ENCODE measurements around the gene OR2T34. TPM values are rescaled to one million over a fixed set of nuclear protein-coding genes. Genes with fewer than 3 reads are reported as not detected.
"Not testable (repeated sequence)": the region's sequence is repeated elsewhere in the genome, so short reads cannot be mapped to it uniquely, and the experiment has no call there.

OR2T34 gene
- total RNA-seq = not detected

- CTCF ChIA-PET; H3K4me3 Mint-ChIP-seq; DNase-seq; H3K36me3 Mint-ChIP-seq (ENCODE audit: low read depth); H3K27me3 Mint-ChIP-seq; H3K9me3 Mint-ChIP-seq; POLR2A ChIA-PET; H3K4me1 Mint-ChIP-seq; H3K27ac Mint-ChIP-seq: not testable (repeated sequence)
Measured at GRCh38 chr1:248574657-248575056, at the start of gene OR2T34. OR2T34 (minus strand) TSS chr1:248574757; CDS start chr1:248574757, 0 bp downstream.

- POLR2A ChIA-PET = no interaction called here
- no peak overlapping the region for H3K27ac Mint-ChIP-seq
- no peak overlapping the region for H3K4me3 Mint-ChIP-seq
- CTCF ChIA-PET = interaction anchor here (1.4 to 4.1 kb wide), 3 partner anchors 9 to 184 kb away, joined by 3 to 16 read pairs (median 7); no protein-coding TSS in a partner anchor
- H3K36me3 Mint-ChIP-seq (ENCODE audit: low read depth) = no peaks in the 10 kb centered on the region
- DNase-seq = no peak
- no peaks in the 10 kb centered on the region for H3K9me3 Mint-ChIP-seq
- no peaks in the 10 kb centered on the region for H3K4me1 Mint-ChIP-seq
- H3K27me3 Mint-ChIP-seq = peaks cover 2% of the 10 kb centered on the region
Measured at GRCh38 chr1:248622570-248623001, 48.0 kb upstream of the OR2T34 start.

- no peaks in the 10 kb centered on the region for H3K4me1 Mint-ChIP-seq
- H3K4me3 Mint-ChIP-seq = no peak overlapping the region
- DNase-seq = no peak
- ChIA-PET POLR2A (no interaction called here), CTCF (interaction anchor here (0.9 to 4.1 kb wide), 3 partner anchors 14 to 217 kb away, joined by 4 to 16 read pairs (median 4); no protein-coding TSS in a partner anchor)
- no peak overlapping the region for H3K27ac Mint-ChIP-seq
- H3K9me3 Mint-ChIP-seq = no peaks in the 10 kb centered on the region
- no peaks in the 10 kb centered on the region for H3K36me3 Mint-ChIP-seq (ENCODE audit: low read depth)
- H3K27me3 Mint-ChIP-seq = peaks cover 2% of the 10 kb centered on the region
Measured at GRCh38 chr1:248621770-248622169, 47.2 kb upstream of the OR2T34 start.

DNA sequence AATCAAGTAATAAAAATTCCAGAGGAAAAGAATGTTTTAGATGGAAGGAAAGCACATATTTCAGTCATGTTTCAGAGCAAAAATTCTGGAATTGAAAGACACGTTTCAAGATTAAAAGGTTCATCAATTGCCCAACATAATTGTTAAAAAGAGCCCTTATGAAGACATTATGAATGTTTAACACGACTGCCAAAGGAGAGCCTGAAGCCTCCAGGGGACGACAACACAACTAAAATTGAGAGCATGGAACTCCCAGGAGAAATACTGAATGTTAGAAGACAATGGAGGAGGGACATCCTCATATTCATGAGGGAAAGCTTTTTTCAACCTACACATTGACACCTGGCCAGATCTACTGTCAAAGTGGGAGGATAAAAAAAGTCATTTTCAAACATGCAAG is 44.3 kb upstream of the OR2T34 start:
- H3K4me3 Mint-ChIP-seq = no peak overlapping the region
- ChIA-PET CTCF (no interaction called here), POLR2A (no interaction called here)
- no peaks in the 10 kb centered on the region for H3K36me3 Mint-ChIP-seq (ENCODE audit: low read depth)
- no peaks in the 10 kb centered on the region for H3K9me3 Mint-ChIP-seq
- peaks cover 2% of the 10 kb centered on the region for H3K27me3 Mint-ChIP-seq
- no peak overlapping the region for H3K27ac Mint-ChIP-seq
- DNase-seq = peak; percentile 53
- H3K4me1 Mint-ChIP-seq = no peaks in the 10 kb centered on the region

DNA sequence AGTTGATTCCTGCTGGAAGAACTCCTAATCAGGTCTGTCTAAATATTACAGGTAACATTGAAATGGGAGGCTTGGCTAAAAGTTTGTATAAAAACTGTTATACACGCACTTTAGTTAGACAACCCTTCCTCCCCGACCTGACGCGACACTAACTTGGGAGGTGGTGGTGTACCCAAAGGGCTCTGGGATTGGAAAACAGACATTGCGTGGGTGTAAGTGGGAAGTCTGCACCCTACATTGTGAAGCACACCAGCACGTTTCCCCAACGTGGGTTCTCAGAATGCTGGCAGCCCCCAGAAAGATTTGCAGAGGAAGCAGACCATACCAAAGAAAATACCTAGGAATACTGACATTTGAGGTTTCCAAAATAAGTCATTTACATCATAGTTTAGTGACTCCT is 43.6 kb upstream of the OR2T34 start:
- H3K4me3 Mint-ChIP-seq = no peak overlapping the region
- H3K27me3 Mint-ChIP-seq = peaks cover 2% of the 10 kb centered on the region
- peaks cover 2% of the 10 kb centered on the region for H3K4me1 Mint-ChIP-seq
- ChIA-PET POLR2A (no interaction called here), CTCF (no interaction called here)
- DNase-seq = no peak
- no peaks in the 10 kb centered on the region for H3K36me3 Mint-ChIP-seq (ENCODE audit: low read depth)
- no peak overlapping the region for H3K27ac Mint-ChIP-seq
- H3K9me3 Mint-ChIP-seq = no peaks in the 10 kb centered on the region

- Mint-ChIP-seq H3K4me3 (no peak overlapping the region), H3K9me3 (no peaks in the 10 kb centered on the region)
Measured at GRCh38 chr1:248613742-248614141, 39.2 kb upstream of the OR2T34 start.

DNA sequence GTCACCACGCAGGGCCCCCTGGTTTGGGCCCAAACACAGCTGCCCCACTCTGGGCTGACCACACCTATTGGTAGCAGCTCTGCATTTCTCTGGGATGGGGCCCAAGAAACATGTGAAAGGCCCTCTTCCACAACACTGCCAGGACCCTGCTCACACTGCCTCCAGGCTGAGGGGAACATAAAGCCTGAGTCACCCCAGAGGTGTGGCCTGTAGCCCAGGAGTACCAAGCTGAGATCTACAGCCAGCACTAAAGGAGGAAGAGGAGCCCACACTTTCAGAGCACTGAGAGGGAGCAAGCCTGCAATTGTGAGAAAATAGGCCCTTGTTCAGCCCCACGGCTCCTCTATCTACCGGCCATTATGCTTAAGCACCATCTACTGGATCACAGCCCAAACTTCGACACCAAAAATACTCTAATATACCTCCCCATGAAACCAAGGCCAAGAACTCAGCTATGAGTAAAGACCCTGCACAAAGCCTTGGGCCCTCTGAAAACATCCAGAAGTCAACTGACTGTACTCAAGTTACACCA is 37.4 kb upstream of the OR2T34 start:
- Mint-ChIP-seq H3K27me3 (no peaks in the 10 kb centered on the region), H3K27ac (no peak overlapping the region), H3K36me3 (ENCODE audit: low read depth) (no peaks in the 10 kb centered on the region), H3K9me3 (no peaks in the 10 kb centered on the region), H3K4me3 (no peak overlapping the region), H3K4me1 (peaks cover 4% of the 10 kb centered on the region)
- CTCF ChIA-PET = interaction anchor here (0.8 kb wide), 1 partner anchor 11 kb away, joined by 3 read pairs; no protein-coding TSS in a partner anchor
- no peak for DNase-seq
- POLR2A ChIA-PET = no interaction called here

More at GRCh38 chr1:248613742-248614141, 39.2 kb upstream of the OR2T34 start:
- CTCF ChIA-PET = interaction anchor here (1.4 kb wide), 1 partner anchor 9 kb away, joined by 7 read pairs; no protein-coding TSS in a partner anchor
- peaks cover 4% of the 10 kb centered on the region for H3K4me1 Mint-ChIP-seq
- H3K27ac Mint-ChIP-seq = no peak overlapping the region
- POLR2A ChIA-PET = interaction anchor here (0.7 kb wide), 1 partner anchor 143 kb away, joined by 3 read pairs; no protein-coding TSS in a partner anchor
- no peaks in the 10 kb centered on the region for H3K27me3 Mint-ChIP-seq
- H3K36me3 Mint-ChIP-seq (ENCODE audit: low read depth) = no peaks in the 10 kb centered on the region
- no peak for DNase-seq

GRCh38 chr1:248610301-248610700 is 35.7 kb upstream of the OR2T34 start:
- Mint-ChIP-seq H3K4me1 (peaks cover 5% of the 10 kb centered on the region), H3K36me3 (ENCODE audit: low read depth) (no peaks in the 10 kb centered on the region), H3K27me3 (no peaks in the 10 kb centered on the region), H3K4me3 (no peak overlapping the region), H3K27ac (no peak overlapping the region), H3K9me3 (no peaks in the 10 kb centered on the region)
- ChIA-PET POLR2A (no interaction called here), CTCF (interaction anchor here (1.2 kb wide), 1 partner anchor 10 kb away, joined by 3 read pairs; no protein-coding TSS in a partner anchor)
- no peak for DNase-seq

- peaks cover 7% of the 10 kb centered on the region for H3K4me1 Mint-ChIP-seq
- ChIA-PET CTCF (no interaction called here), POLR2A (no interaction called here)
- no peak for DNase-seq
- no peak overlapping the region for H3K4me3 Mint-ChIP-seq
- no peaks in the 10 kb centered on the region for H3K27me3 Mint-ChIP-seq
- H3K27ac Mint-ChIP-seq = no peak overlapping the region
- no peaks in the 10 kb centered on the region for H3K36me3 Mint-ChIP-seq (ENCODE audit: low read depth)
- H3K9me3 Mint-ChIP-seq = no peaks in the 10 kb centered on the region
Measured at GRCh38 chr1:248599396-248599795, 24.8 kb upstream of the OR2T34 start.

DNA sequence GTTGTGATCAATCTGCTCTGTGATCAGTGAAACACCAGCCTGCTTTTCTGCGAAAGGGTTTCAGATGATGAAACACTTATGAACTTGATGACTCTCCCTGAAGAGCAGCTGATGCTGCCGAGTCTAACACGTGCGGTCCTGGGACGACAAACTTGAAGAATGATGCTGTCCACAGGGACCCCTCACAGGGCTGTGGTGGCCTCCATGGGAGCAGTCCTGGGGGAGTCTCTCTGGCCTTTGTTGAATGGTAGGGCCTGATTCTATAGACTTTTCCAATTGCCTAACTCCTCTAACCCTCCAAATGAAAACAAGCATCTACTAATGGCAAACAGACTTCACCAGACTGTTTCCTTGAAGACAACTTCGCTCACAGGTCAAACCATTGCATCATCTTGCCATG is 23.0 kb upstream of the OR2T34 start, which contains the start of gene OR2T10:
TSS of gene OR2T10 (minus strand) at position 112 of the 400 bp plus-strand sequence. CDS start 3,932 bp downstream, outside the sequence.
- no peak within 1 kb of the TSS for H3K4me3 Mint-ChIP-seq
- CTCF ChIA-PET = no interaction called here
- no peaks in the 10 kb centered on the region for H3K9me3 Mint-ChIP-seq

GRCh38 chr1:248596615-248597014 is 22.1 kb upstream of the OR2T34 start:
- POLR2A ChIA-PET = no interaction called here
- Mint-ChIP-seq H3K36me3 (ENCODE audit: low read depth) (no peaks in the 10 kb centered on the region), H3K4me1 (peaks cover 5% of the 10 kb centered on the region), H3K27ac (no peak overlapping the region), H3K4me3 (no peak overlapping the region), H3K27me3 (no peaks in the 10 kb centered on the region), H3K9me3 (no peaks in the 10 kb centered on the region)
- no peak for DNase-seq
- CTCF ChIA-PET = no interaction called here

More for the DNA sequence above, 23.0 kb upstream of the OR2T34 start, which contains the start of gene OR2T10:
- POLR2A ChIA-PET = no interaction called here
- no peak for DNase-seq
- Mint-ChIP-seq H3K27me3 (no peaks in the 10 kb centered on the region), H3K36me3 (ENCODE audit: low read depth) (no peaks in the 10 kb centered on the region), H3K27ac (no peak within 1 kb of the TSS), H3K4me1 (peaks cover 5% of the 10 kb centered on the region)

- no peak overlapping the region for H3K4me3 Mint-ChIP-seq
- H3K36me3 Mint-ChIP-seq (ENCODE audit: low read depth) = no peaks in the 10 kb centered on the region
- peaks cover 5% of the 10 kb centered on the region for H3K4me1 Mint-ChIP-seq
- no peaks in the 10 kb centered on the region for H3K9me3 Mint-ChIP-seq
- no peak for DNase-seq
- CTCF ChIA-PET = no interaction called here
- H3K27ac Mint-ChIP-seq = no peak overlapping the region
- H3K27me3 Mint-ChIP-seq = no peaks in the 10 kb centered on the region
- POLR2A ChIA-PET = no interaction called here
Measured at GRCh38 chr1:248593226-248593625, 18.7 kb upstream of the OR2T34 start.

DNA sequence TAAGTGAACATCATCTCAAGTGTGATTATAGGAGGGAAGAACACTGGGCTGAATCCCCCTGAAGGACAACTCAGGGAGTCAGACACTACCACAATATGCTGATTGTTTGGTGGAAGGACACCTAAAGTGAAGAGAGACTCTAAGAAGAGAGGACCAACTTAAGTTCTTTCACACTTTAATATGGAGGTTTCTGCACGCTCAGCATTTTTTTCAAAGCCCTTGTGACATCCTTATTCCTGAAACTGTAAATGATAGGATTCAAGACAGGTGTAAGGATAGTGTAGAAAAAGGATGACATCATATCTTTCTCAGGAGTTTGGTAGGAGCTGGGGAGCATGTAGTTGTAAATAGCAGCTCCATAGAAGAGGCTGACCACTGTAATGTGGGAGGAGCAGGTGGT is 18.1 kb upstream of the OR2T34 start:
- Mint-ChIP-seq H3K27me3 (no peaks in the 10 kb centered on the region), H3K4me3 (no peak overlapping the region), H3K4me1 (peaks cover 5% of the 10 kb centered on the region), H3K36me3 (ENCODE audit: low read depth) (no peaks in the 10 kb centered on the region), H3K9me3 (no peaks in the 10 kb centered on the region), H3K27ac (no peak overlapping the region)
- CTCF ChIA-PET = no interaction called here
- POLR2A ChIA-PET = no interaction called here
- no peak for DNase-seq

DNA sequence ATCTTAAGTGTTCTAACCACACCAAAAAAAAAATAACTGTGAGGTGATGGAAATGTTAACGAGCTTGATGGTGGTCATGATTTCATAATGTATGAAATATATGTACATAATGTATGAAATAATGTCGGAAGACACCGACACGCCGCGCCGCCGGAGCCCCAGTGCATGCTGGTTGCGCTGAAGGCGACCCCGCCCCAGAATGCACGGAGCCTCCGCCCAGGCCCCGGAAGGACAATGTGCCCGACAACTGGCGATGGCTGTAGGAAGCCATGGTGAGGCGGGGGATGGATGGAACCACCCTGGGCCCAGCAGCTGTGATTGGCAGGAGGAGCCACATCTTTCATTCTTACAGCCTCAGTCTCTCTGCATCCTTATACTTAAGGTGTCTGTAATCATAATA is 15.5 kb upstream of the OR2T34 start:
- Mint-ChIP-seq H3K27ac (no peak overlapping the region), H3K9me3 (no peaks in the 10 kb centered on the region), H3K4me3 (no peak overlapping the region), H3K4me1 (peaks cover 10% of the 10 kb centered on the region), H3K36me3 (ENCODE audit: low read depth) (no peaks in the 10 kb centered on the region), H3K27me3 (no peaks in the 10 kb centered on the region)
- DNase-seq = no peak
- ChIA-PET POLR2A (no interaction called here), CTCF (no interaction called here)

Measured in activated CD4-positive, alpha-beta memory T cell treated with anti-CD3 and anti-CD28 coated beads, Interleukin-2, amount 10 ng/mL, durations not matched to agents 7 days and 5 days (primary cell).